BLaER1 treated with 17β-estradiol and CSF1 and Interleukin-3, amounts not matched to agents 10 nM and 100 nM (cell line): ENCODE measurements around the gene AMZ1.

Source experiments
- H3K27ac ChIP-seq, 11 experiments: shearing (Covaris generic); formaldehyde crosslinking; 2 replicates each; pipeline ENCODE4 v1.8.1; 2022
- H3K27me3 ChIP-seq, 11 experiments: shearing (Covaris generic); formaldehyde crosslinking; 2 replicates each; pipeline ENCODE4 v1.8.1; 2022
- H3K36me3 ChIP-seq, 11 experiments: shearing (Covaris generic); formaldehyde crosslinking; 2 replicates each; pipeline ENCODE4 v1.8.1; 2022
- H3K4me1 ChIP-seq, 10 experiments: shearing (Covaris generic); formaldehyde crosslinking; 2 replicates each; pipeline ENCODE4 v1.8.1; 2022
- H3K4me2 ChIP-seq, 11 experiments: shearing (Covaris generic); formaldehyde crosslinking; 2 replicates each; pipeline ENCODE4 v1.8.1; 2022
- H3K4me3 ChIP-seq, 10 experiments: shearing (Covaris generic); formaldehyde crosslinking; 2 replicates each; pipeline ENCODE4 v1.8.1; 2022
- H3K9ac ChIP-seq, 11 experiments: shearing (Covaris generic); formaldehyde crosslinking; 2 replicates each; pipeline ENCODE4 v1.8.1; 2022
- H3K9me3 ChIP-seq, 11 experiments: shearing (Covaris generic); formaldehyde crosslinking; replicated peaks in 1 of 11; 2 replicates each; pipeline ENCODE4 v1.8.1; 2022
- H4K20me1 ChIP-seq, 11 experiments: shearing (Covaris generic); formaldehyde crosslinking; 2 replicates each; pipeline ENCODE4 v1.8.1; 2022
- Cebpa-rat ChIP-seq, 11 experiments: shearing (Covaris generic); IDR thresholded peaks; 2 replicates each; pipeline ENCODE4 v1.8.1; 2022

The AMZ1 gene

DNA sequence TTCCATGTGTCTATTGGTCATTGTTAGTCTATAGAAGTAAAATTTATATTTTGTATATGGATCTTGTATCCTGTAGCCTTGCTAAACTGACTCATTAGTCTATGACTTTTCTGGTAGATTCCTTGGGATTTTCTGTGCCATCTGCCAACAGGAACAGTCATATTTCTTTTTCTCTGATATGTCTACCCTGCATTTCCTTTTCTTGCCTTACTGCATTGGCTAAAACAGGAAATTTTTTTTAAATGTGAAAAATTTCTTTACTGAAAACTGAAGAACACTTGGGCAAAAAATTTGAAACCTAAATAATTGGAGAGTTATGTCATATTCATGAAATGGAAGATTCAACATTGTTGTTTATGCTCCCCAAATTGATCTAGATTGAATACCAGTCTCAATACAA lies 67.5 kb downstream of the AMZ1 start:
- Histone ChIP-seq H3K36me3 (peaks cover 13 to 74% (median 38%) of the 10 kb centered on the region in 11 experiments; a peak in 21 of 22 replicates), H3K9me3 (peaks cover 12 to 44% (median 26%) of the 10 kb centered on the region in 11 experiments; a peak in 21 of 22 replicates), H3K27ac (no peak overlapping the region), H3K27me3 (no peaks in the 10 kb centered on the region), H3K4me3 (no peak overlapping the region; a peak in 1 of 20 replicates), H3K4me1 (peaks cover 38 to 53% (median 42%) of the 10 kb centered on the region in 10 experiments), H4K20me1 (peaks cover 0 to 4% (median 0%) of the 10 kb centered on the region in 11 experiments; a peak in 3 of 22 replicates), H3K4me2 (no peak overlapping the region), H3K9ac (no peak overlapping the region)
- TF ChIP-seq Cebpa-rat (IDR thresholded peaks at IDR 0.05): no peak

DNA sequence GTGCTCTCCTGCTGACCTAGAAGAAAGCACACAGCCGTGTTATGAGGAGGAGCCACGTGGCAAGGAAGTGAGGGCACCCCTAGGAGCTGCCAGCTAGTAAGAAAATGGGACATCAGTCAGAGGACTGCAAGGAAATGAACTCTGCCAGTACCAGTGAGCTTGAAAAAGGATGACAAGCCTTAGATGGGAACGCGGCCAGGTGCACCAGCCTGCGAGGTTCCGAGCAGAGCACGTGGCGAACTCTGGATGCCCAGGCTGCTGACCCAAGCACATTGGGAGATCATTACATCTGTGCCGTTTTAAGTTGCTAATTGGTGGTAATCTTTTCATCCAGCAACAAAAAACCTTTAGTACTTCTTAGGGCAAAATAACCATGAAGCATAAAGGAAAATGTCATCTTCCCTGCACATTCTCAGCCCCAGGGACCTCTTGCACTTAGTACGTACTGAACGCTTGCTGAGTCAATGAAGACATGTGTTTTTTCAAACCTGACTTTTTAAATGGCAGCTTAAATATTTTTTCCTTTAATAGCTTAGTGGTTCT lies 69.4 kb downstream of the AMZ1 start:
- Histone ChIP-seq H4K20me1 (peaks cover 0 to 8% (median 0%) of the 10 kb centered on the region in 11 experiments; a peak in 1 of 22 replicates), H3K9me3 (peaks cover 12 to 37% (median 20%) of the 10 kb centered on the region in 11 experiments; a peak in 21 of 22 replicates), H3K4me3 (peak overlapping the region in 4 of 10 experiments; percentile 0 to 43 (median 12); a peak in 3 of 20 replicates), H3K4me1 (peaks cover 47 to 62% (median 59%) of the 10 kb centered on the region in 10 experiments), H3K36me3 (peaks cover 13 to 79% (median 48%) of the 10 kb centered on the region in 11 experiments; a peak in 21 of 22 replicates), H3K27me3 (no peaks in the 10 kb centered on the region), H3K4me2 (peak overlapping the region; percentile 49 to 93 (median 85); a peak in 21 of 22 replicates), H3K27ac (peak overlapping the region; percentile 69 to 88 (median 84); a peak in 21 of 22 replicates), H3K9ac (peak overlapping the region in 10 of 11 experiments; percentile 47 to 76 (median 70); a peak in 16 of 22 replicates)
- TF ChIP-seq Cebpa-rat (IDR thresholded peaks at IDR 0.05): no peak

DNA sequence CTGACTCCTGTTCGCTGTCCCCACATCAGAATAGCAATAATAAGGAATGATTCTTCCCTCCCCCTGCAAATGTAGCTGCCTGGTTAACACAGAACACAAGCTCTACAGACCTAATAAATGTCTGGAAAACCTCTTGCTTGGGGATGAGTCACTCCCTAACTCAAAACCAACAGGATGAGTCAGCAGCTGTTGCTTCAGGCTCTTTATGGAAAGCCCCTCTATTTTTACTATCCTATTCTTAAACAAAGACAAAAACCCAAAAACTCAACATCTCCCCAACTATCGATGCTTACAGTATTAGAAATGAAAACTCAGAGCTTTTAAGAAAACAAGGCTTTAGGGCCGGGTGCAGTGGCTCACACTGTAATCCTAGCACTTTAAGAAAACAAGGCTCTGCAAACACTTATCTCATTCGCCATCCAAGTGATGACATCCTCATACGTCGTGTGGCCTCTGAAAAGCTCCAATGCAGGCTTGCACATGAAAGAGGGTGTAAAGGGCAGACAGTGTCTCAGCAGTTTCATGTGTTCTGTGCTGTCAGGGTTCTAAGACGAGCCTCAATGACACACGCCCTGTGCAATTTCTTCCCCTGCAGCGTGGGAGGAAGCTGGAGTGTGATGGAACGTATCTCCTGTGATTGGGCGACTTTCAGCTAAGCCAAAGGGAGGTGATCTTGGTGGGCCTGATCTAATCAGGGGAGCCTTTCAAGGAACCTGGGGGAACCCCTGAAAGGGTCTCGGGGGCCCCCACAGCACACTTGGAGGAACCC lies 70.1 kb downstream of the AMZ1 start:
- Histone ChIP-seq H3K36me3 (peaks cover 13 to 81% (median 52%) of the 10 kb centered on the region in 11 experiments; a peak in 21 of 22 replicates), H3K9ac (peak overlapping the region; percentile 12 to 76 (median 70); a peak in 20 of 22 replicates), H3K27me3 (no peaks in the 10 kb centered on the region), H3K4me3 (peak overlapping the region in 6 of 10 experiments; percentile 0 to 43 (median 24); a peak in 7 of 20 replicates), H3K4me2 (peak overlapping the region; percentile 49 to 93 (median 85)), H3K27ac (peak overlapping the region; percentile 69 to 88 (median 84)), H4K20me1 (peaks cover 0 to 8% (median 0%) of the 10 kb centered on the region in 11 experiments; a peak in 2 of 22 replicates), H3K9me3 (peaks cover 12 to 34% (median 20%) of the 10 kb centered on the region in 11 experiments; a peak in 21 of 22 replicates), H3K4me1 (peaks cover 47 to 69% (median 65%) of the 10 kb centered on the region in 10 experiments)
- TF ChIP-seq Cebpa-rat (IDR thresholded peaks at IDR 0.05): peak in 6 of 11 experiments; percentile 11 to 90 (median 23); a peak in 6 of 22 replicates

DNA sequence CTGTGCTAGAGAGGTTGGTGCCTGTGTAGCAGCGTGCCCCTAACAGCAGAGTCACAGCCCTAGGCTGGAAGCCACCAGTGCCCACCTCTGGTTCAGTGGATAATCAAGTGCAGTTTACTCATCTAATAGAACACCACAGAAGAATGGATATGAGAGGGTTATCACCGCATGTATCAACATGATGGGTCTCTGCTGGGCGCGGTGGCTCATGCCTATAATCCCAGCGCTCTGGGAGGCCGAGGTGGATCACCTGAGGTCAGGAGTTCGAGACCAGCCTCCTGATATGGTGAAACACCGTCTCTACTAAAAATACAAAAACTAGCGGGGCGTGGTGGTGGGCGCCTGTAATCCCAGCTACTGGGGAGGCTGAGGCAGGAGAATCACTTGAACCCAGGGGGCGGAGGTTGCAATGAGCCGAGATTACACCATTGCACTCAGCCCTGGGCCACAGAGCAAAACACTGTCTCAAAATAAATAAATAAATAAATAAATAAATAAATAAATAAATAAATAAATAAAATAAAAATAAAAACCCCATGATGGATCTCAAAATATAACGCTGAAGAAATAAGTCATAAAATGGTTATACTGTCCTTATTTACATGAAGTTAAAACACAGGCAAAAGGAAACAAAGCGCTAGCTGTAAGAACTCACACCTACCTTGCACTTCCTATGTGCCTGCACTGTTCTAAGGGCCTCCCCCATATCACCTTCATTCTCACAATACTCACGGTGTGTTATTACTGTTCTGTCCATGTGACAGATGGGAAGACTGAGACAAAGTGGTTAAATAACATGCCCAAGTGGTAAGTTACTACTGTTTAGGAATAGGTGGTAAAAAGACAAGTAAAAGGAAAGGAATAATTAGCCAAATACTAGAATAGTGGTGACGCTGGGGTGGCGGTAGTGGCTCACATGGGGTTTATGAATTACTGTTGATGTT lies 70.9 kb downstream of the AMZ1 start:
- Histone ChIP-seq H3K9me3 (peaks cover 12 to 29% (median 20%) of the 10 kb centered on the region in 11 experiments; a peak in 21 of 22 replicates), H3K27ac (peak overlapping the region; percentile 69 to 88 (median 84)), H3K4me3 (peak overlapping the region in 5 of 10 experiments; percentile 0 to 41 (median 36); a peak in 4 of 20 replicates), H4K20me1 (peaks cover 0 to 8% (median 0%) of the 10 kb centered on the region in 11 experiments; a peak in 2 of 22 replicates), H3K9ac (peak overlapping the region; percentile 12 to 76 (median 70); a peak in 20 of 22 replicates), H3K4me2 (peak overlapping the region; percentile 59 to 93 (median 85)), H3K36me3 (peaks cover 14 to 83% (median 52%) of the 10 kb centered on the region in 11 experiments; a peak in 21 of 22 replicates), H3K27me3 (no peaks in the 10 kb centered on the region), H3K4me1 (peaks cover 47 to 77% (median 66%) of the 10 kb centered on the region in 10 experiments)
- no peak for TF ChIP-seq Cebpa-rat (IDR thresholded peaks at IDR 0.05)

DNA sequence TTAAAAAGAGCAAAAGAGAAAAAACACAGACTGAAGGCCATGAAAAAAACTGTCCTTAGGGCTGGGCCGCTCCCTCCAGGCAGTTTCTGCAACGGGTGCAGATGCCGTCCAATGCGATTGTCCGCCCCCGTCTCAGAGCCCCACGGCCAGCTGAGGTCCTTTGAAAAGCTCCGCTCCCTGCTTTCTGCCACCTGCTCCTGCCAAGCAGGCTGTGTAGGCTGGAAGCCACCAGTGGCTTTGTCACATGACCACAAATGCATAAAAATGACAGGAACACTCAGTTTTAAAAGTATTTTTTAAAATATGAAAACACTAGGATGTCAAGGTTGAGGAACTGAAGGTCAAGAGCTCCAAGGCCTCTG lies 71.7 kb downstream of the AMZ1 start:
- Histone ChIP-seq H3K9me3 (peaks cover 12 to 28% (median 20%) of the 10 kb centered on the region in 11 experiments; a peak in 21 of 22 replicates), H3K27ac (peak overlapping the region; percentile 38 to 88 (median 77); a peak in 19 of 22 replicates), H3K4me2 (peak overlapping the region; percentile 59 to 92 (median 81))

DNA sequence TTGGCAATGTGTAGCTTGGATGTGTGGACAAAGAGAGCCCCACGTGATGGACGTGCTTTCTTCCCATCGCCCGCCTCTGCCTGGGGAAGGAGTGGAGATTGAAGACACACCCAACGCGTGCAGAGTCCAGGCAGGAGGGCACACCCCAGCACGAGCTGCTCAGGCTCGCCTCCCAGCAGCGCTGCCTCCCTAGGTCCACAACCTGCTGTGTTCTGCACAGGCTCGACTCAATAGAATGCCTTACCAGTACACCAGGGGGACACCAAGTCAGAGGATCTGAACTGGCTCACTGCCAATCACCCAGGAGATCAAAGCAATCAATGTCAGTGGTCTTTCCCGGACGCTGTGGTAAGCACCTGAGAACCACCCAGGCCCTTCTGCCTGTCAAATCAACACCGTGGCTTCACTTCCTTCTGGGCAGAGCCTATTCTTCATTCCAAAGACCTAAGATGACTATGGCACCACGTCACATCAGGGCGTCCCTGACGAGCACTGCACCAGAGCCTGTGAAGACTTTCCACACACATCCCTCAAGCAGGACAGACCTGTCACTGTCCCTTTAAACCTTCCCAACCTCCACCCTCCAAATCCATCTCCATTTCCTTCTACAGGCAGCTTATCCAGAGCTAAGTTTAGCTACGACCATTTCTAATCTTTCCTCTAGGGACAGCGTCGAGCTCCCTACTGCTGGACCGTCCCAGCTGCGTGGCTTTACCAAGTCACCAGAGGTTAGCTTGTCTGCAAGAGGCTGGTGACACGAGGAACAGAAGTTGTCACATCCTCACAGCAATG lies 72.3 kb downstream of the AMZ1 start:
- H3K36me3 ChIP-seq: peaks cover 13 to 81% (median 47%) of the 10 kb centered on the region in 11 experiments; a peak in 21 of 22 replicates
- H4K20me1 ChIP-seq: peaks cover 0 to 8% (median 0%) of the 10 kb centered on the region in 11 experiments; a peak in 2 of 22 replicates
- no peak for TF ChIP-seq Cebpa-rat (IDR thresholded peaks at IDR 0.05)
- peaks cover 47 to 83% (median 69%) of the 10 kb centered on the region in 10 experiments for H3K4me1 ChIP-seq
- no peak overlapping the region for H3K4me3 ChIP-seq
- peak overlapping the region in 10 of 11 experiments; percentile 6 to 64 (median 46); a peak in 17 of 22 replicates for H3K9ac ChIP-seq
- peaks cover 6 to 22% (median 15%) of the 10 kb centered on the region in 11 experiments; a peak in 21 of 22 replicates for H3K9me3 ChIP-seq
- H3K4me2 ChIP-seq: peak overlapping the region; percentile 59 to 92 (median 81)
- peak overlapping the region; percentile 38 to 88 (median 77); a peak in 21 of 22 replicates for H3K27ac ChIP-seq
- no peaks in the 10 kb centered on the region for H3K27me3 ChIP-seq

More for the DNA sequence above, 71.7 kb downstream of the AMZ1 start:
- Histone ChIP-seq H3K36me3 (peaks cover 19 to 84% (median 50%) of the 10 kb centered on the region in 11 experiments; a peak in 21 of 22 replicates), H3K9ac (no peak overlapping the region; a peak in 1 of 22 replicates), H3K27me3 (no peaks in the 10 kb centered on the region), H4K20me1 (peaks cover 0 to 8% (median 0%) of the 10 kb centered on the region in 11 experiments; a peak in 2 of 22 replicates), H3K4me3 (no peak overlapping the region), H3K4me1 (peaks cover 47 to 83% (median 66%) of the 10 kb centered on the region in 10 experiments)
- TF ChIP-seq Cebpa-rat (IDR thresholded peaks at IDR 0.05): no peak

DNA sequence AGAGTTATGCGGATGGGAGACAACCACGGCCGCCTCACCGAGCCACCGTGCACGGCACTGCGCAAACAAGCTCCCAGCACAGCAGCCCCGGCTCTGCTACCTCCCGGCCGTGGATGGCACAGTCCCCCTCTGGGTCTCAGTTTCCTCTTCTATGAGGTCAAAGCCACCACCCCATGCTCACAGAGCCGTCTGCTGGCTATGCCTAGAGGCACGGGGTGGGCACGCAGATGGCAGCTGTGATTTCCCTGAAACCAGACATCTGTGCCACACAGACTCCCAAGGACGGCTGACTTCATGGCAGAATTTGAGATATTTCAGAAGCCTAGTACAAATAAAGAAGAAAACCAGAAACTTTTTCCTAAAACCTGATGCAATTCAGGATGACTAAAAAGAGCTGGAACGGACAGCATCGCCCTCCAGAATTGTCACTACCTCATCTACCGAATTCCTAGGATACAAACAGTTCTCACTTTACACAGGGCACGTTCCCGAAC lies 73.2 kb downstream of the AMZ1 start:
- H3K36me3 ChIP-seq: peaks cover 6 to 75% (median 42%) of the 10 kb centered on the region in 11 experiments; a peak in 21 of 22 replicates
- no peak for TF ChIP-seq Cebpa-rat (IDR thresholded peaks at IDR 0.05)
- H3K4me1 ChIP-seq: peaks cover 47 to 86% (median 74%) of the 10 kb centered on the region in 10 experiments

More for the DNA sequence above, 73.2 kb downstream of the AMZ1 start:
- peak overlapping the region in 10 of 11 experiments; percentile 6 to 64 (median 46); a peak in 16 of 22 replicates for H3K9ac ChIP-seq
- H3K27me3 ChIP-seq: no peaks in the 10 kb centered on the region
- peak overlapping the region; percentile 38 to 88 (median 77); a peak in 21 of 22 replicates for H3K27ac ChIP-seq
- H3K9me3 ChIP-seq: peaks cover 0 to 14% (median 6%) of the 10 kb centered on the region in 11 experiments; a peak in 12 of 22 replicates
- H4K20me1 ChIP-seq: peaks cover 0 to 8% (median 0%) of the 10 kb centered on the region in 11 experiments; a peak in 2 of 22 replicates
- no peak overlapping the region for H3K4me3 ChIP-seq
- H3K4me2 ChIP-seq: peak overlapping the region; percentile 59 to 92 (median 81)
